HL-60 (cell line): ENCODE results near the gene SELENOH.

Experiments
- CTCF ChIP-seq: IDR thresholded peaks from one replicate; pipeline ENCODE4 v1.5.1; 2011; ENCODE audit warnings: low read length, control low read depth, inconsistent platforms; ENCODE audit not compliant: insufficient read depth
- GABPA ChIP-seq: IDR thresholded peaks from 2 replicates; pipeline ENCODE4 v1.6.1; 2012; ENCODE audit warnings: low read depth
- POLR2AphosphoS5 ChIP-seq: IDR thresholded peaks from 2 replicates; pipeline ENCODE4 v1.6.1; 2012; ENCODE audit warnings: low read depth
- REST ChIP-seq: IDR thresholded peaks from 2 replicates; pipeline ENCODE4 v1.6.1; 2012; ENCODE audit warnings: low read depth; ENCODE audit not compliant: insufficient replicate concordance
- SPI1 ChIP-seq: IDR thresholded peaks from 2 replicates; pipeline ENCODE4 v1.6.1; 2012; ENCODE audit warnings: low read depth, mild to moderate bottlenecking, borderline replicate concordance

DNA sequence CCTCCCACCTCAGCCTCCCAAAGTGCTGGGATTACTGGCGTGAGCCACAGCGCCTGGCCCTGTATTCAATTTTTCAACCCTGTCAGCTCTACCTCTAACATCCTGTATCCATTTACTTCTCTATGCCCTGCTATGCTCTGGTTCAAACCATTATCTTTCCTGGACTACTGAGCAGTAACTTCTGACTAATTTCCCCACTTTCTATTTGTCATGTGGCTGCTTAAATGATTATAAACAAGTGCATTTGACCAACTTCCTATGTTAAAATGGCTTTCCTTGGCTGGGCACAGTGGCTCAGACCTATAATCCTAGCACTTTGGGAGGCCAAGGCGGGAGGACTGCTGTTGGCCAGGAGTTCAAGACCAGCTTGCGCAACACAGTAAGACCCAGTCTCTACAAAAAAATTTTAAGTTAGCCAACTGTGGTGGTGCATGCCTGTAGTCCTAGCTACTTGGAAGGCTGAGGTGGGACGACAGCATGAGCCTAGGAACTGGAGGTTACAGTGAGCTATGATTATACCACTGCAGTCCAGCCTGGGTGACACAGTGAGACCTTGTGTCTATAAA is 31.4 kb upstream of the SELENOH start:
- no peak for TF ChIP-seq CTCF
- no peak for TF ChIP-seq GABPA
- TF ChIP-seq POLR2AphosphoS5: no peak
- no peak for TF ChIP-seq REST
- no peak for TF ChIP-seq SPI1
